ENCODE data around the gene HS3ST1.

The HS3ST1 gene

GRCh38 chr4:11354531-11354930 is 74.2 kb downstream of the HS3ST1 start:
- in situ Hi-C loops (cut with HindIII; ENCODE audit: low sequenced_read_pairs) = no loop called here
- DNase-seq (ENCODE audit: low read depth, low spot score) = no peak
- no peak overlapping the region for H3K4me3 ChIP-seq (ENCODE audit: low read depth, low read length)
- TF ChIP-seq CTCF (IDR thresholded peaks at IDR 0.05; ENCODE audit: low read depth, low read length) = no peak

- H3K4me3 ChIP-seq (ENCODE audit: low read depth, low read length) = no peak overlapping the region
- TF ChIP-seq CTCF (IDR thresholded peaks at IDR 0.05; ENCODE audit: low read depth, low read length) = no peak
- in situ Hi-C loops (cut with HindIII; ENCODE audit: low sequenced_read_pairs) = no loop called here
Measured at GRCh38 chr4:11348449-11349088, 80.1 kb downstream of the HS3ST1 start.

GRCh38 chr4:11344916-11345315 is 83.8 kb downstream of the HS3ST1 start:
- in situ Hi-C loops (cut with HindIII; ENCODE audit: low sequenced_read_pairs) = no loop called here
- no peak for TF ChIP-seq CTCF (IDR thresholded peaks at IDR 0.05; ENCODE audit: low read depth, low read length)
- DNase-seq (ENCODE audit: low read depth, low spot score) = no peak
- no peak overlapping the region for H3K4me3 ChIP-seq (ENCODE audit: low read depth, low read length)

More at GRCh38 chr4:11348449-11349088, 80.1 kb downstream of the HS3ST1 start:
- no peak for DNase-seq (ENCODE audit: low read depth, low spot score)

GRCh38 chr4:11343536-11343935 is 85.2 kb downstream of the HS3ST1 start:
- DNase-seq (ENCODE audit: low read depth, low spot score) = no peak
- TF ChIP-seq CTCF (IDR thresholded peaks at IDR 0.05; ENCODE audit: low read depth, low read length) = no peak
- no peak overlapping the region for H3K4me3 ChIP-seq (ENCODE audit: low read depth, low read length)
- in situ Hi-C loops (cut with HindIII; ENCODE audit: low sequenced_read_pairs) = no loop called here

Data from astrocyte of the spinal cord (primary cell).